Thyroid gland (tissue), 4 donors: ENCODE data around the gene RCAN2.

Experiments used
- CTCF ChIP-seq, 6 experiments: fragments of 200-600 bp in 3 of 6; fragments of 450-650 bp in 3 of 6; sonication (generic) in 3 of 6; IDR thresholded peaks; one replicate each; pipeline ENCODE4 v1.5.1; 2016 to 2019; ENCODE audit warnings: antibody characterized with exemption in 6 of 6, mild to moderate bottlenecking in 2 of 6, inconsistent platforms in 1 of 6, moderate library complexity in 1 of 6
- POLR2A ChIP-seq, 2 donors: fragments of 450-650 bp; IDR thresholded peaks; one replicate each; pipeline ENCODE4 v1.6.1; 2017; ENCODE audit warnings: antibody characterized with exemption in 2 of 2, mild to moderate bottlenecking in 2 of 2, moderate library complexity in 1 of 2

- TF ChIP-seq CTCF (IDR thresholded peaks at IDR 0.05) (no peak), POLR2A (IDR thresholded peaks at IDR 0.05) (no peak)
Measured at GRCh38 chr6:46302176-46302575, 189.1 kb downstream of the RCAN2 start.
